ENCODE measurements around the gene IRF2BPL.

The IRF2BPL gene

DNA sequence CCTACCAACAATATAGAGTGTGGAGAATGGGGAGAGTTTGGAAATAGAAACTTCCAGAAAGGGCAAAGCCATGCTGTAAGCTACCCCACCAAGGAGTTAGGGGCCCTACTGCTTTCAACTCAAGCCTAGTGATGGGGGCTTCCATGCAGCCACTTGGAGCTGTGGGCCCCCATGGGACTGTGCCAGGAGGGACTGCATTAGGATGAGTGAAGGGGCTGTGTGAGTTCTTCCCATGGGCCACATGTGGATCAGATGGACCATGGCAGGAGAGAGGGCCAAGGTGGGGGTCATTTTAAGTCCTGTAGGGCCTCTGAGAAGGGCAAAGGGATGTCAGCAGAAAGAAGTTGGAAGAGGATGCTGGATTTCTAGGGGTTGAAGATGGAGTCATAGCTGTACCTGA lies 46.5 kb upstream of the IRF2BPL start:
- no peak for DNase-seq (ENCODE audit: low read depth in 1 of 2, low spot score in 1 of 2)
- TF ChIP-seq, protein P1, sequence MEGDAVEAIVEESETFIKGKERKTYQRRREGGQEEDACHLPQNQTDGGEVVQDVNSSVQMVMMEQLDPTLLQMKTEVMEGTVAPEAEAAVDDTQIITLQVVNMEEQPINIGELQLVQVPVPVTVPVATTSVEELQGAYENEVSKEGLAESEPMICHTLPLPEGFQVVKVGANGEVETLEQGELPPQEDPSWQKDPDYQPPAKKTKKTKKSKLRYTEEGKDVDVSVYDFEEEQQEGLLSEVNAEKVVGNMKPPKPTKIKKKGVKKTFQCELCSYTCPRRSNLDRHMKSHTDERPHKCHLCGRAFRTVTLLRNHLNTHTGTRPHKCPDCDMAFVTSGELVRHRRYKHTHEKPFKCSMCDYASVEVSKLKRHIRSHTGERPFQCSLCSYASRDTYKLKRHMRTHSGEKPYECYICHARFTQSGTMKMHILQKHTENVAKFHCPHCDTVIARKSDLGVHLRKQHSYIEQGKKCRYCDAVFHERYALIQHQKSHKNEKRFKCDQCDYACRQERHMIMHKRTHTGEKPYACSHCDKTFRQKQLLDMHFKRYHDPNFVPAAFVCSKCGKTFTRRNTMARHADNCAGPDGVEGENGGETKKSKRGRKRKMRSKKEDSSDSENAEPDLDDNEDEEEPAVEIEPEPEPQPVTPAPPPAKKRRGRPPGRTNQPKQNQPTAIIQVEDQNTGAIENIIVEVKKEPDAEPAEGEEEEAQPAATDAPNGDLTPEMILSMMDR (IDR thresholded peaks at IDR 0.05; ENCODE audit: insufficient read depth, low read length) = no peak
- TF ChIP-seq POLR2AphosphoS5 (IDR thresholded peaks at IDR 0.05; ENCODE audit: low read depth) = no peak
- TF ChIP-seq GABPA (IDR thresholded peaks at IDR 0.05; ENCODE audit: low read depth) = no peak
- TF ChIP-seq, protein P2, sequence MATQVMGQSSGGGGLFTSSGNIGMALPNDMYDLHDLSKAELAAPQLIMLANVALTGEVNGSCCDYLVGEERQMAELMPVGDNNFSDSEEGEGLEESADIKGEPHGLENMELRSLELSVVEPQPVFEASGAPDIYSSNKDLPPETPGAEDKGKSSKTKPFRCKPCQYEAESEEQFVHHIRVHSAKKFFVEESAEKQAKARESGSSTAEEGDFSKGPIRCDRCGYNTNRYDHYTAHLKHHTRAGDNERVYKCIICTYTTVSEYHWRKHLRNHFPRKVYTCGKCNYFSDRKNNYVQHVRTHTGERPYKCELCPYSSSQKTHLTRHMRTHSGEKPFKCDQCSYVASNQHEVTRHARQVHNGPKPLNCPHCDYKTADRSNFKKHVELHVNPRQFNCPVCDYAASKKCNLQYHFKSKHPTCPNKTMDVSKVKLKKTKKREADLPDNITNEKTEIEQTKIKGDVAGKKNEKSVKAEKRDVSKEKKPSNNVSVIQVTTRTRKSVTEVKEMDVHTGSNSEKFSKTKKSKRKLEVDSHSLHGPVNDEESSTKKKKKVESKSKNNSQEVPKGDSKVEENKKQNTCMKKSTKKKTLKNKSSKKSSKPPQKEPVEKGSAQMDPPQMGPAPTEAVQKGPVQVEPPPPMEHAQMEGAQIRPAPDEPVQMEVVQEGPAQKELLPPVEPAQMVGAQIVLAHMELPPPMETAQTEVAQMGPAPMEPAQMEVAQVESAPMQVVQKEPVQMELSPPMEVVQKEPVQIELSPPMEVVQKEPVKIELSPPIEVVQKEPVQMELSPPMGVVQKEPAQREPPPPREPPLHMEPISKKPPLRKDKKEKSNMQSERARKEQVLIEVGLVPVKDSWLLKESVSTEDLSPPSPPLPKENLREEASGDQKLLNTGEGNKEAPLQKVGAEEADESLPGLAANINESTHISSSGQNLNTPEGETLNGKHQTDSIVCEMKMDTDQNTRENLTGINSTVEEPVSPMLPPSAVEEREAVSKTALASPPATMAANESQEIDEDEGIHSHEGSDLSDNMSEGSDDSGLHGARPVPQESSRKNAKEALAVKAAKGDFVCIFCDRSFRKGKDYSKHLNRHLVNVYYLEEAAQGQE (IDR thresholded peaks at IDR 0.05; ENCODE audit: insufficient replicate concordance, low read depth) = no peak
- no peak for TF ChIP-seq SPI1 (IDR thresholded peaks at IDR 0.05; ENCODE audit: borderline replicate concordance, low read depth)
- no peak overlapping the region for H3K4me3 ChIP-seq (replicated peaks; ENCODE audit: insufficient read depth, low read length)
- H3K27me3 ChIP-seq (ENCODE audit: insufficient read depth, poor library complexity, severe bottlenecking) = no peaks in the 10 kb centered on the region
- no peak overlapping the region for H3K27ac ChIP-seq (replicated peaks)

DNA sequence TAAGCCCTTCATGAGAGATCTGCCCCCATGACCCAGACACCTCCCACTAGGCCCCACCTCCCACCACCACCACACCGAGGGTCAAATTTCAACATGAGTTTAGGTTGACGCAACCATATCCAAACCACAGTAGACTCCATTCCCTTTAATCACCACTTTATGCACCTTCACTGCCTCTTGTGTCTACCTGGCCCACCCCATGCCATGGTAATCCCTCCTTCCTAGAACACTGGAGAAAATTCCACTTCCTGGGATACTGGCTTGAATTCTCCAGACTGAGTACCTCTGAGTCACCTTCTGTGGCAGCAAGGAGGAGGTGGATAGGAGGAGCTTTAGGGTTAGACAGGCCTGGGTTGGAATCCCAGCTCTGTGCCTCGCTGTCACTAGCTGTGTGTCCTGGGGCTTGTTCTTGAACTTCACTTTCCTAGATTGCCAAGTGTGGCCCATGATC lies 43.5 kb upstream of the IRF2BPL start:
- H3K27ac ChIP-seq (replicated peaks) = no peak overlapping the region
- peak in 1 of 2 experiments; percentile 5 for DNase-seq (ENCODE audit: low read depth in 1 of 2, low spot score in 1 of 2)

DNA sequence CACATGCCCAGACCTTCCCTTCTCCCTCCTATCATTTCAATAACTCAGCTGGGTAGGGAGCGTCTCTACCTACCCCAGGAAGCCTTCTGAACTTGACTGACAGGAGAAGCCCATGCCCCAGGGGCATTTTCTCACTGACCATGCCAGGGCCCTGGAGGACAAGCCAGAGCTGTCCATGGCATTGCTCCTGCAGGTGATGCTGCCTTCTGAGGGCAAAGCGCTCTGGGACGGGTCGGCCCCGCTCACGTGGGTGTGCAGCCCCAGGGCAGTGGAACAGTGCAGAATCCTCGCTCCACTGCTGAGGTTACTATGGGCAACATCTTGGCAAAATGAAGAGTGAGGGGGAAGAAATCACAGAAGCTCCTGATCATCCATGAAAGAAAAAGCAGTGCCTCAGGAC lies 41.0 kb upstream of the IRF2BPL start:
- DNase-seq (ENCODE audit: low read depth in 1 of 2, low spot score in 1 of 2) = no peak
- no peak overlapping the region for H3K27ac ChIP-seq (replicated peaks)
- H3K27me3 ChIP-seq (ENCODE audit: insufficient read depth, poor library complexity, severe bottlenecking) = no peaks in the 10 kb centered on the region
- TF ChIP-seq SPI1 (IDR thresholded peaks at IDR 0.05; ENCODE audit: borderline replicate concordance, low read depth) = no peak
- TF ChIP-seq, protein P2 (IDR thresholded peaks at IDR 0.05; ENCODE audit: insufficient replicate concordance, low read depth) = no peak
- TF ChIP-seq, protein P1 (IDR thresholded peaks at IDR 0.05; ENCODE audit: insufficient read depth, low read length) = no peak
- no peak for TF ChIP-seq POLR2AphosphoS5 (IDR thresholded peaks at IDR 0.05; ENCODE audit: low read depth)
- TF ChIP-seq GABPA (IDR thresholded peaks at IDR 0.05; ENCODE audit: low read depth) = no peak
- H3K4me3 ChIP-seq (replicated peaks; ENCODE audit: insufficient read depth, low read length) = no peak overlapping the region

More for the DNA sequence above, 43.5 kb upstream of the IRF2BPL start:
- no peak for TF ChIP-seq SPI1 (IDR thresholded peaks at IDR 0.05; ENCODE audit: borderline replicate concordance, low read depth)
- TF ChIP-seq GABPA (IDR thresholded peaks at IDR 0.05; ENCODE audit: low read depth) = no peak
- TF ChIP-seq, protein P2 (IDR thresholded peaks at IDR 0.05; ENCODE audit: insufficient replicate concordance, low read depth) = no peak
- TF ChIP-seq POLR2AphosphoS5 (IDR thresholded peaks at IDR 0.05; ENCODE audit: low read depth) = no peak
- TF ChIP-seq, protein P1 (IDR thresholded peaks at IDR 0.05; ENCODE audit: insufficient read depth, low read length) = no peak
- Histone ChIP-seq H3K4me3 (replicated peaks; ENCODE audit: insufficient read depth, low read length) (no peak overlapping the region), H3K27me3 (ENCODE audit: insufficient read depth, poor library complexity, severe bottlenecking) (no peaks in the 10 kb centered on the region)

All from HL-60 (cell line).